GM23338 (cell line): ENCODE measurements around the gene SHISA6. TPM values are rescaled to one million over a fixed set of nuclear protein-coding genes. Genes with fewer than 3 reads are reported as not detected.

ENCODE experiments used
- ATAC-seq: fragments of 200-7000 bp; cut with Tn5 transposase; 3 replicates; pipeline ENCODE4 v1.9.1; 2020
- DNase-seq: peaks from one replicate; pipeline ENCODE4 v3.0.0-alpha.2; 2015; ENCODE audit warnings: low spot score
- H2AFZ ChIP-seq: fragments of 200-600 bp; sonication (generic); 2 replicates; pipeline ENCODE4 v1.8.0; 2016; ENCODE audit warnings: antibody characterized with exemption, mild to moderate bottlenecking, moderate library complexity
- H3F3A ChIP-seq: fragments of 200-600 bp; sonication (generic); replicated peaks from 2 replicates; pipeline ENCODE4 v1.8.0; 2017; ENCODE audit warnings: antibody characterized with exemption, mixed run types, low read depth
- H3K27ac ChIP-seq: fragments of 200-600 bp; sonication (generic); 2 replicates; pipeline ENCODE4 v1.6.1; 2016; ENCODE audit warnings: low read depth
- H3K27me3 ChIP-seq: fragments of 200-600 bp; sonication (generic); 2 replicates; pipeline ENCODE4 v1.8.0; 2016; ENCODE audit warnings: mild to moderate bottlenecking, mixed run types, moderate library complexity; ENCODE audit not compliant: insufficient read depth
- H3K36me3 ChIP-seq: fragments of 200-600 bp; sonication (generic); 2 replicates; pipeline ENCODE4 v1.8.0; 2016; ENCODE audit warnings: mild to moderate bottlenecking; ENCODE audit not compliant: insufficient read depth
- H3K4me1 ChIP-seq: fragments of 200-600 bp; sonication (generic); 2 replicates; pipeline ENCODE4 v1.8.0; 2016; ENCODE audit warnings: mild to moderate bottlenecking, moderate library complexity; ENCODE audit not compliant: insufficient read depth
- H3K4me2 ChIP-seq: fragments of 200-600 bp; sonication (generic); 2 replicates; pipeline ENCODE4 v1.7.1; 2017; ENCODE audit warnings: mixed run types
- H3K4me3 ChIP-seq: fragments of 200-600 bp; sonication (generic); 2 replicates; pipeline ENCODE4 v1.6.1; 2016; ENCODE audit warnings: mixed run types
- H3K79me2 ChIP-seq: fragments of 200-600 bp; sonication (generic); replicated peaks from 2 replicates; pipeline ENCODE4 v1.8.0; 2017; ENCODE audit warnings: mild to moderate bottlenecking; ENCODE audit not compliant: insufficient read depth
- H3K9me2 ChIP-seq: fragments of 200-600 bp; sonication (generic); 2 replicates; pipeline ENCODE4 v1.8.0; 2017; ENCODE audit not compliant: insufficient read depth
- H4K20me1 ChIP-seq: fragments of 200-600 bp; sonication (generic); replicated peaks from 2 replicates; pipeline ENCODE4 v1.8.0; 2017; ENCODE audit warnings: mild to moderate bottlenecking; ENCODE audit not compliant: insufficient read depth
- H3K27ac Mint-ChIP-seq: 2 replicates; pipeline ENCODE4 v1.8.0; 2020; ENCODE audit warnings: inconsistent platforms, mild to moderate bottlenecking, moderate library complexity, mixed read lengths
- H3K27me3 Mint-ChIP-seq: 3 replicates; pipeline ENCODE4 v1.8.0; 2022; ENCODE audit warnings: low read depth, mild to moderate bottlenecking, moderate library complexity, mixed read lengths, inconsistent platforms; ENCODE audit not compliant: insufficient read depth, poor library complexity
- H3K36me3 Mint-ChIP-seq: 3 replicates; pipeline ENCODE4 v1.8.0; 2021; ENCODE audit warnings: low read depth, mild to moderate bottlenecking, inconsistent platforms, moderate library complexity, mixed read lengths
- H3K4me1 Mint-ChIP-seq: 3 replicates; pipeline ENCODE4 v1.8.0; 2020; ENCODE audit warnings: mild to moderate bottlenecking, inconsistent platforms, mixed read lengths
- H3K4me3 Mint-ChIP-seq: 3 replicates; pipeline ENCODE4 v1.8.0; 2021; ENCODE audit warnings: moderate library complexity, mild to moderate bottlenecking, inconsistent platforms, mixed read lengths
- H3K9me3 Mint-ChIP-seq: 3 replicates; pipeline ENCODE4 v1.8.0; 2020; ENCODE audit warnings: moderate library complexity, mild to moderate bottlenecking, inconsistent platforms, mixed read lengths
- JUNB ChIP-seq: IDR thresholded peaks from one replicate; pipeline ENCODE4 v1.6.1; 2016; ENCODE audit warnings: antibody characterized with exemption; ENCODE audit not compliant: unreplicated experiment
- NANOG ChIP-seq: IDR thresholded peaks from 2 replicates; pipeline ENCODE4 v1.6.1; 2016; ENCODE audit warnings: antibody characterized with exemption, borderline replicate concordance
- POLR2AphosphoS5 ChIP-seq: IDR thresholded peaks from 2 replicates; pipeline ENCODE4 v1.6.1; 2016; ENCODE audit warnings: antibody characterized with exemption, low read depth
- STAT1 ChIP-seq: IDR thresholded peaks from one replicate; pipeline ENCODE4 v1.6.1; 2016; ENCODE audit warnings: antibody characterized with exemption; ENCODE audit not compliant: unreplicated experiment
- polyA plus RNA-seq: library from polyadenylated mRNA; unstranded; fragments of >200 nt; fragmentation: Nextera tagmentation; extraction: Ambion mirVana; gene quantifications from 2 replicates; pipeline ENCODE4 v1.2.1, GENCODE V29; 2016
- total RNA-seq: library from RNA; depleted of rRNA; stranded (reverse); fragments of >200 nt; shearing (Covaris generic); gene quantifications from 2 replicates; pipeline ENCODE4 v1.2.3, GENCODE V29; 2014
- TF ChIP-seq, protein P1 (sequence below): fragments of 250-450 bp; sonication (Bioruptor Pico); IDR thresholded peaks from 2 replicates; pipeline ENCODE4 v1.5.0; 2020; ENCODE audit warnings: mild to moderate bottlenecking, moderate library complexity

The SHISA6 gene
- total and polyA plus RNA-seq, 2 experiments from 2014 or later, result 0.52 TPM; not detected in 1

GRCh38 chr17:11582217-11582616 is 341.2 kb downstream of the SHISA6 start (continued):
- TF ChIP-seq, protein P1, sequence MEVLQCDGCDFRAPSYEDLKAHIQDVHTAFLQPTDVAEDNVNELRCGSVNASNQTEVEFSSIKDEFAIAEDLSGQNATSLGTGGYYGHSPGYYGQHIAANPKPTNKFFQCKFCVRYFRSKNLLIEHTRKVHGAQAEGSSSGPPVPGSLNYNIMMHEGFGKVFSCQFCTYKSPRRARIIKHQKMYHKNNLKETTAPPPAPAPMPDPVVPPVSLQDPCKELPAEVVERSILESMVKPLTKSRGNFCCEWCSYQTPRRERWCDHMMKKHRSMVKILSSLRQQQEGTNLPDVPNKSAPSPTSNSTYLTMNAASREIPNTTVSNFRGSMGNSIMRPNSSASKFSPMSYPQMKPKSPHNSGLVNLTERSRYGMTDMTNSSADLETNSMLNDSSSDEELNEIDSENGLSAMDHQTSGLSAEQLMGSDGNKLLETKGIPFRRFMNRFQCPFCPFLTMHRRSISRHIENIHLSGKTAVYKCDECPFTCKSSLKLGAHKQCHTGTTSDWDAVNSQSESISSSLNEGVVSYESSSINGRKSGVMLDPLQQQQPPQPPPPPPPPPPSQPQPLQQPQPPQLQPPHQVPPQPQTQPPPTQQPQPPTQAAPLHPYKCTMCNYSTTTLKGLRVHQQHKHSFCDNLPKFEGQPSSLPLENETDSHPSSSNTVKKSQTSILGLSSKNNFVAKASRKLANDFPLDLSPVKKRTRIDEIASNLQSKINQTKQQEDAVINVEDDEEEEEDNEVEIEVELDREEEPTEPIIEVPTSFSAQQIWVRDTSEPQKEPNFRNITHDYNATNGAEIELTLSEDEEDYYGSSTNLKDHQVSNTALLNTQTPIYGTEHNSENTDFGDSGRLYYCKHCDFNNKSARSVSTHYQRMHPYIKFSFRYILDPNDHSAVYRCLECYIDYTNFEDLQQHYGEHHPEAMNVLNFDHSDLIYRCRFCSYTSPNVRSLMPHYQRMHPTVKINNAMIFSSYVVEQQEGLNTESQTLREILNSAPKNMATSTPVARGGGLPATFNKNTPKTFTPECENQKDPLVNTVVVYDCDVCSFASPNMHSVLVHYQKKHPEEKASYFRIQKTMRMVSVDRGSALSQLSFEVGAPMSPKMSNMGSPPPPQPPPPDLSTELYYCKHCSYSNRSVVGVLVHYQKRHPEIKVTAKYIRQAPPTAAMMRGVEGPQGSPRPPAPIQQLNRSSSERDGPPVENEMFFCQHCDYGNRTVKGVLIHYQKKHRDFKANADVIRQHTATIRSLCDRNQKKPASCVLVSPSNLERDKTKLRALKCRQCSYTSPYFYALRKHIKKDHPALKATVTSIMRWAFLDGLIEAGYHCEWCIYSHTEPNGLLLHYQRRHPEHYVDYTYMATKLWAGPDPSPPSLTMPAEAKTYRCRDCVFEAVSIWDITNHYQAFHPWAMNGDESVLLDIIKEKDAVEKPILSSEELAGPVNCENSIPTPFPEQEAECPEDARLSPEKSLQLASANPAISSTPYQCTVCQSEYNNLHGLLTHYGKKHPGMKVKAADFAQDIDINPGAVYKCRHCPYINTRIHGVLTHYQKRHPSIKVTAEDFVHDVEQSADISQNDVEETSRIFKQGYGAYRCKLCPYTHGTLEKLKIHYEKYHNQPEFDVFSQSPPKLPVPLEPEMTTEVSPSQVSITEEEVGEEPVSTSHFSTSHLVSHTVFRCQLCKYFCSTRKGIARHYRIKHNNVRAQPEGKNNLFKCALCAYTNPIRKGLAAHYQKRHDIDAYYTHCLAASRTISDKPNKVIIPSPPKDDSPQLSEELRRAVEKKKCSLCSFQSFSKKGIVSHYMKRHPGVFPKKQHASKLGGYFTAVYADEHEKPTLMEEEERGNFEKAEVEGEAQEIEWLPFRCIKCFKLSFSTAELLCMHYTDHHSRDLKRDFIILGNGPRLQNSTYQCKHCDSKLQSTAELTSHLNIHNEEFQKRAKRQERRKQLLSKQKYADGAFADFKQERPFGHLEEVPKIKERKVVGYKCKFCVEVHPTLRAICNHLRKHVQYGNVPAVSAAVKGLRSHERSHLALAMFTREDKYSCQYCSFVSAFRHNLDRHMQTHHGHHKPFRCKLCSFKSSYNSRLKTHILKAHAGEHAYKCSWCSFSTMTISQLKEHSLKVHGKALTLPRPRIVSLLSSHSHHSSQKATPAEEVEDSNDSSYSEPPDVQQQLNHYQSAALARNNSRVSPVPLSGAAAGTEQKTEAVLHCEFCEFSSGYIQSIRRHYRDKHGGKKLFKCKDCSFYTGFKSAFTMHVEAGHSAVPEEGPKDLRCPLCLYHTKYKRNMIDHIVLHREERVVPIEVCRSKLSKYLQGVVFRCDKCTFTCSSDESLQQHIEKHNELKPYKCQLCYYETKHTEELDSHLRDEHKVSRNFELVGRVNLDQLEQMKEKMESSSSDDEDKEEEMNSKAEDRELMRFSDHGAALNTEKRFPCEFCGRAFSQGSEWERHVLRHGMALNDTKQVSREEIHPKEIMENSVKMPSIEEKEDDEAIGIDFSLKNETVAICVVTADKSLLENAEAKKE (CRISPR knock-in tag), result no peak
- no peak for TF ChIP-seq POLR2AphosphoS5

DNA sequence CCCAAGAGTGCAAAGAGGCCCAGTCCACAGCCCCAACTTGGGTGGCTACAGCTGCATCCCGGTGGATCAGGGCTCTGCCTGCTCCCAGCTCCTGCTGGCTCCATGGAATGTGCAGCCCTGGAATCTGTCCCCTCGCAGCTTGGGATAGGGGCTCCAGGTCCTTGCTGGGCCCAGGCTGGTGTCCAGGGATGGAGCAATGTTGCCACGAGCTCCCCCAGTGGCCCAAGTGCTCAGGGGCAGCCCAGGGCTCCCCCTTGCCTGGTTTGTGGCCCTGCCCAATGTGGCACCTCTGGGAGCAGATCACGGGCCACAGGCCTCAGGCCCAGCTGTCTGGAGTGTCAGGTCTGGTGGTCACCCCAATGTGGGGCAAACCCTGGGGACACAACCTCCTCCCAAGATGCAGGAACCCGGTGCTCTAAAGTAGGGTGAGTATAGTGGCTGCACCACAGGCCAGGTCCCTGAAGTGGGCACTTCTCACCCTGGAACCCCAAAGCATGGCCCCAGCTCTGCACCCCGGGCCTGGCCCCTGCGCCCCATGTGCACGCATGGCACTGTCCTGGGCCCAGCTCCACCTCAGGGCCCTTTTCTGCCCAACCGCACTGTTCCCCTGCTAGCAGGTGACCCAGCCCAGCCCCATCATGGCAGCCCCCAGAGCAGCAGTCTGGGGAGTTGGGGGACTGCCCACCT is 342.4 kb downstream of the SHISA6 start:
- Histone ChIP-seq H3K4me2 (no peak overlapping the region), H3K4me1 (no peaks in the 10 kb centered on the region), H3K36me3 (no peaks in the 10 kb centered on the region), H3F3A (no peaks in the 10 kb centered on the region), H3K79me2 (no peaks in the 10 kb centered on the region), H2AFZ (no peak overlapping the region), H4K20me1 (no peaks in the 10 kb centered on the region), H3K27me3 (no peaks in the 10 kb centered on the region), H3K4me3 (no peak overlapping the region), H3K9me2 (no peaks in the 10 kb centered on the region), H3K27ac (no peak overlapping the region)
- no peak overlapping the region for H3K4me3 Mint-ChIP-seq
- no peak for TF ChIP-seq POLR2AphosphoS5
- TF ChIP-seq JUNB, result no peak
- no peak for TF ChIP-seq NANOG
- no peak for TF ChIP-seq STAT1
- TF ChIP-seq, protein P1 (CRISPR knock-in tag), result no peak
- H3K27ac Mint-ChIP-seq, result no peak overlapping the region
- DNase-seq, result no peak
- no peak for ATAC-seq
- H3K9me3 Mint-ChIP-seq, result peaks cover 96% of the 10 kb centered on the region
- H3K36me3 Mint-ChIP-seq, result peaks cover 39% of the 10 kb centered on the region
- H3K4me1 Mint-ChIP-seq, result no peaks in the 10 kb centered on the region
- no peaks in the 10 kb centered on the region for H3K27me3 Mint-ChIP-seq
